Measurements from ENCODE around the gene KIAA0513. TPM values are rescaled to one million over a fixed set of nuclear protein-coding genes. Genes with fewer than 3 reads are reported as not detected.

KIAA0513 gene
- total RNA-seq, 6 donors from 2014 or later, result 21.6 to 77.5 (median 37.9) TPM

GRCh38 chr16:85086347-85087291 lies 59.0 kb downstream of the KIAA0513 start:
- Histone ChIP-seq H3K9me3 (no peaks in the 10 kb centered on the region), H3K27ac (no peak overlapping the region), H3K27me3 (no peaks in the 10 kb centered on the region), H3K4me1 (peaks cover 3 to 43% (median 29%) of the 10 kb centered on the region in 4 donors), H3K4me3 (no peak overlapping the region), H3K36me3 (peaks cover 0 to 21% (median 11%) of the 10 kb centered on the region in 4 donors)
- ATAC-seq (ENCODE audit: low FRiP score in 2 of 2) (peak in 1 of 2 donors; percentile 76), DNase-seq (peak in 1 of 2 donors; percentile 71)
- peak; percentile 60 to 90 (median 82) for TF ChIP-seq CTCF (IDR thresholded peaks at IDR 0.05)
- no peak for TF ChIP-seq POLR2A (IDR thresholded peaks at IDR 0.05)
- no peak for TF ChIP-seq POLR2AphosphoS5 (IDR thresholded peaks at IDR 0.05)
- WGBS, 2 donors, result 73 to 87% methylated on average over 23 to 36 of the region's 37 CpGs

GRCh38 chr16:85087899-85088569 lies 60.4 kb downstream of the KIAA0513 start:
- ATAC-seq (ENCODE audit: low FRiP score in 2 of 2) (no peak), DNase-seq (no peak)
- H3K27ac ChIP-seq, result no peak overlapping the region
- peaks cover 0 to 21% (median 9%) of the 10 kb centered on the region in 4 donors for H3K36me3 ChIP-seq
- H3K27me3 ChIP-seq, result no peaks in the 10 kb centered on the region
- WGBS, 2 donors, result 94 to 95% methylated on average over 13 to 21 of the region's 21 CpGs
- TF ChIP-seq POLR2AphosphoS5 (IDR thresholded peaks at IDR 0.05), result no peak
- H3K9me3 ChIP-seq, result no peaks in the 10 kb centered on the region
- no peak overlapping the region for H3K4me3 ChIP-seq
- peaks cover 3 to 37% (median 24%) of the 10 kb centered on the region in 4 donors for H3K4me1 ChIP-seq

GRCh38 chr16:85088570-85089199 lies 61.1 kb downstream of the KIAA0513 start:
- TF ChIP-seq POLR2AphosphoS5 (IDR thresholded peaks at IDR 0.05) (no peak), CTCF (IDR thresholded peaks at IDR 0.05) (no peak), EP300 (IDR thresholded peaks at IDR 0.05) (no peak), POLR2A (IDR thresholded peaks at IDR 0.05) (no peak)
- Histone ChIP-seq H3K4me3 (no peak overlapping the region), H3K27ac (no peak overlapping the region), H3K27me3 (no peaks in the 10 kb centered on the region), H3K9me3 (no peaks in the 10 kb centered on the region), H3K4me1 (peaks cover 3 to 35% (median 24%) of the 10 kb centered on the region in 4 donors), H3K36me3 (peaks cover 0 to 21% (median 9%) of the 10 kb centered on the region in 4 donors)
- no peak for ATAC-seq (ENCODE audit: low FRiP score in 2 of 2)
- WGBS, 2 donors, result 77 to 80% methylated on average over 13 to 31 of the region's 31 CpGs
- DNase-seq, result peak in 1 of 2 donors; percentile 74

GRCh38 chr16:85089525-85089924 lies 61.9 kb downstream of the KIAA0513 start:
- peak in 1 of 2 donors; percentile 47 for DNase-seq

More at GRCh38 chr16:85089525-85089924, 61.9 kb downstream of the KIAA0513 start:
- no peak overlapping the region for H3K4me3 ChIP-seq
- H3K27me3 ChIP-seq, result no peaks in the 10 kb centered on the region
- H3K4me1 ChIP-seq, result peaks cover 3 to 35% (median 24%) of the 10 kb centered on the region in 4 donors
- peak in 1 of 2 donors; percentile 20 for TF ChIP-seq POLR2AphosphoS5 (IDR thresholded peaks at IDR 0.05)
- no peak for TF ChIP-seq CTCF (IDR thresholded peaks at IDR 0.05)
- peak in 1 of 2 donors; percentile 34 for ATAC-seq (ENCODE audit: low FRiP score in 2 of 2)
- H3K9me3 ChIP-seq, result no peaks in the 10 kb centered on the region
- peaks cover 0 to 21% (median 9%) of the 10 kb centered on the region in 4 donors for H3K36me3 ChIP-seq
- WGBS, 2 donors, result 63 to 69% methylated on average over 16 of the region's 16 CpGs
- peak overlapping the region in 2 of 4 donors; percentile 12 to 28 for H3K27ac ChIP-seq
